Gastrocnemius medialis (tissue), 4 donors: ENCODE measurements around the gene NLK.
"Not testable (repeated sequence)": the region's sequence is repeated elsewhere in the genome, so short reads cannot be mapped to it uniquely, and the experiment has no call there.

Source experiments
- POLR2A ChIP-seq, 2 donors: fragments of 450-650 bp; IDR thresholded peaks; one replicate each; pipeline ENCODE4 v1.6.1; 2017; ENCODE audit warnings: antibody characterized with exemption in 2 of 2, mild to moderate bottlenecking in 2 of 2, moderate library complexity in 2 of 2
- TF ChIP-seq, protein P1 (sequence below), 5 experiments: fragments of 450-650 bp in 3 of 5; fragments of 200-600 bp in 2 of 5; sonication (generic) in 2 of 5; IDR thresholded peaks in 4 of 5; conservative IDR thresholded peaks in 1 of 5; 1 replicate in 4 of 5; 2 replicates in 1 of 5; pipeline ENCODE4 v1.5.1; 2016 to 2019; ENCODE audit warnings: antibody characterized with exemption in 5 of 5, mild to moderate bottlenecking in 3 of 5, moderate library complexity in 3 of 5

DNA sequence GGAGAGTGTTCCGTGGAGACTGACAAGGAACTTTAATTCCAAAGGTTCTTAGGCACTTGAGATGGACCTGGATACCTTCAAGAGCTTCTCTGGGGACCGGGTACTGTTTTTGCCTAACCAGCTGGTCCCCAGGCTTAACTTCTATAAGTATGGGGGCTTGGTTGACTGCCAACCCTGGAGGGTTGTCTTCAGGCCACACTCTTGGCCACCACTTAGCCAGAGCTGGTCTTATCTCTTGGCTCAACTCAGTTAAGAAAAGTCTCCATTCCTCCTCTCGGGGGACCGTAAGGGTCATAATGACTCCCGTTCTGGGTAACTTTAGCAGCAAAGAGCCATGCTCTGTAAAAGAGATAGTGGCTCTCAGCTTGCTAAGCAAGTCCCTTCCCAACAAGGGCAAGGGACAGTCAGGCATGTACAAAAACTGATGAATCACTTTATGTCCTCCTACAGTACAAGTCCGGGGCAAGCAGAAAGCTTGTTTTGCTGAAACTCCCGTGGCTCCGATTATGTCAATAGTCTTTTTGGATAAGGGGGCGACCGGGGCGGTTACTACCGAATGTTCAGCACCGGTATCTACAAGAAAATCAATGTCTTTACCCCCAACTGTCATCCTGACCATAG lies 193.7 kb downstream of the NLK start:
- TF ChIP-seq, protein P1, sequence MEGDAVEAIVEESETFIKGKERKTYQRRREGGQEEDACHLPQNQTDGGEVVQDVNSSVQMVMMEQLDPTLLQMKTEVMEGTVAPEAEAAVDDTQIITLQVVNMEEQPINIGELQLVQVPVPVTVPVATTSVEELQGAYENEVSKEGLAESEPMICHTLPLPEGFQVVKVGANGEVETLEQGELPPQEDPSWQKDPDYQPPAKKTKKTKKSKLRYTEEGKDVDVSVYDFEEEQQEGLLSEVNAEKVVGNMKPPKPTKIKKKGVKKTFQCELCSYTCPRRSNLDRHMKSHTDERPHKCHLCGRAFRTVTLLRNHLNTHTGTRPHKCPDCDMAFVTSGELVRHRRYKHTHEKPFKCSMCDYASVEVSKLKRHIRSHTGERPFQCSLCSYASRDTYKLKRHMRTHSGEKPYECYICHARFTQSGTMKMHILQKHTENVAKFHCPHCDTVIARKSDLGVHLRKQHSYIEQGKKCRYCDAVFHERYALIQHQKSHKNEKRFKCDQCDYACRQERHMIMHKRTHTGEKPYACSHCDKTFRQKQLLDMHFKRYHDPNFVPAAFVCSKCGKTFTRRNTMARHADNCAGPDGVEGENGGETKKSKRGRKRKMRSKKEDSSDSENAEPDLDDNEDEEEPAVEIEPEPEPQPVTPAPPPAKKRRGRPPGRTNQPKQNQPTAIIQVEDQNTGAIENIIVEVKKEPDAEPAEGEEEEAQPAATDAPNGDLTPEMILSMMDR (IDR thresholded peaks at IDR 0.05 in 4 of 5, conservative IDR thresholded peaks at IDR 0.05 in 1 of 5), result not testable (repeated sequence)
- TF ChIP-seq POLR2A (IDR thresholded peaks at IDR 0.05), result not testable (repeated sequence)
